ENCODE data around the gene ZCCHC13.
"Not testable (repeated sequence)": the region's sequence is repeated elsewhere in the genome, so short reads cannot be mapped to it uniquely, and the experiment has no call there.

Gene ZCCHC13

GRCh38 chrX:74304016-74304415, at the start of gene ZCCHC13:
Gene ZCCHC13, plus strand, starts transcription at chrX:74304180. Its CDS starts 87 bp downstream, at chrX:74304267.
- DNase-seq (ENCODE audit: low read depth in 2 of 2) = no peak

- not testable (repeated sequence) for DNase-seq (ENCODE audit: low read depth in 2 of 2)
Measured at GRCh38 chrX:74258111-74258510, 45.9 kb upstream of the ZCCHC13 start.

GRCh38 chrX:74259885-74260491, 44.0 kb upstream of the ZCCHC13 start:
- DNase-seq (ENCODE audit: low read depth in 2 of 2) = no peak

DNA sequence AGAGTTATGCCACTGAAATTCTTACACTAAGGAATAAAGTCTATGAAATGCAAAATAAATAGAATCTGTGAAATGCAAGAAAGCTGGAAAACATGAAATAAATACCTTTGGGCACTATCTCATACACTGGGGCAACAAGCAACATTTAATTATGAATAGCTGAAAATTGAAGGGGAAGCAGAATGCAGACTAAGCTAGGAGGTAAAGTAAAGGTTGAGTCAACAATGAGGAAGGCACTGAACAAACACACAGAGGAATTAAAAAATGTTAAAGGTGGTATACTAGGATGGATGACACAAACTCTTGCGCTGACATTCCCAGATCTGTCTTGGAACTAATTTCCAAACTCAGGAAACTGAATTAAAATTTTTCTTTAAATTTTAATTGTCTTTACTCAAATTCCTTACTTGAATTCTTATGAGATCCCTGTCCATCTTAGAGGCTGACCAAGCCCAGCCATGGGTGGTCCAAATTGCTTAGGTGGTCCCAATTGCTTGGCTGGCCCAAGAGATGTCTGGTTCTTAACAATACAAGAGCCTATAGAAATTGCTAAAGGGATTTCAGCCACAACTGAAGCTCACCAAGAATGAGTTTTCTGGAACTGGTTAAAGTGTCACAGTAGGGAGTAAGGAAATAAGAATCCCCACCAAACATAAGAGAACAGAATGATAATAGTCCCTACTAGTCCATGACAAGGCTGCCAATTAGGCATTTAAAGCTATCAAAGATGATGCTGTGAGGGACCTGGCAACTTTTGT, 41.3 kb upstream of the ZCCHC13 start:
- DNase-seq (ENCODE audit: low read depth in 2 of 2) = no peak

DNA sequence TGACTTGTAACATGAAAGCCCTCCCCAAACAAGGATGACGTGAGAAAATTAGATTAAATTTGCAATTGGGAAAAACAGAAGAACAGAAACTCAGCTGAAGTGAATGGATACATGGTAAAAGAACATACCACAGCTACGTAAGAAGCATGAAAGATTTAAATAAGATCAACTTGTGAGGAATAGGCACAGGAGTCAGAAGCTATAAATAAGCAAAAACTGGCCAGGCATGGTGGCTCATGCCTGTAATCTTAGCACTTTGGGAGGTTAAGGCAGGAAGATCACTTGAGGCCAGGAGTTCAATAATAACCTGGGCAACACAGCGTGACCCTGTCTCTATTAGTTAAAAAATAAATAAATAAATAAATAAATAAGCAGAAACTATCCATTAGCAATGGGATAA, 33.6 kb upstream of the ZCCHC13 start:
- no peak for DNase-seq (ENCODE audit: low read depth in 2 of 2)

DNA sequence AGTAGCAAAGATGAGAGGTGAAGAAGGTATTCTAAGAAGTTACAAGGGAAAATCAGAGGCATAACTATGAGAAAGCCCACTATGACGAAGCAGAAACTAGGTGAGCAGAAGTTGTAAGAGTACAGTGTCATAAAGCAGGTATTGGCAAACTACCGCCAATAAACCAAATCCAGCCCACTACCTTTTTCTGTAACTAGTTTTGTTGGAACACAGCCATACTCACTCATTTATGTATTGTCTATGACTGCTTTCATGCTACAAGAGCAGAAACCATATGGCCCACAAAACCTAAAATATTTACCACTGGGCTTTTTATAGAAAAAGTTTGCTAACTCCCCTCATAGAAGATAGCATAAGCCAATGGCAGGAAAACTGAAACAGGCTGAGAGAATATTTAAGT, 31.8 kb upstream of the ZCCHC13 start:
- DNase-seq (ENCODE audit: low read depth in 2 of 2) = no peak

DNA sequence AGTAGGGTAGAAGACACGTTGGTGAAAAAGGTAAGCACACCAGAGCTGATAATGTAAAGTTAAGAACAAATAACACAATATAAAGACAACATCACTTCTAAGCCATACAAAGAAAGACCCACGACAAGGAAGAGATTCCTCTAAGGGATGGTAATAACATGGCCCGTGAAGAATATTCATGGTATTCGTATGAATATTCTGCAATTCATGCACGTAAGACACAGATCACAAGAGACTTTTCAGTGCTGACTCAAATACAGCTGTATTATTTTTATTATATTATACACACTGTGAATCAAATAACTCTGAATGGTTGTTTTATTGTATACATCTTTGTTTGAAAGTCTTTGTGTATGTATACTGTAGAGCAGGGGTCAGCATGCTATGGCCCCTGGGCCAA, 29.5 kb upstream of the ZCCHC13 start:
- no peak for DNase-seq (ENCODE audit: low read depth in 2 of 2)

GRCh38 chrX:74277320-74277719, 26.7 kb upstream of the ZCCHC13 start:
- DNase-seq (ENCODE audit: low read depth in 2 of 2) = no peak

DNA sequence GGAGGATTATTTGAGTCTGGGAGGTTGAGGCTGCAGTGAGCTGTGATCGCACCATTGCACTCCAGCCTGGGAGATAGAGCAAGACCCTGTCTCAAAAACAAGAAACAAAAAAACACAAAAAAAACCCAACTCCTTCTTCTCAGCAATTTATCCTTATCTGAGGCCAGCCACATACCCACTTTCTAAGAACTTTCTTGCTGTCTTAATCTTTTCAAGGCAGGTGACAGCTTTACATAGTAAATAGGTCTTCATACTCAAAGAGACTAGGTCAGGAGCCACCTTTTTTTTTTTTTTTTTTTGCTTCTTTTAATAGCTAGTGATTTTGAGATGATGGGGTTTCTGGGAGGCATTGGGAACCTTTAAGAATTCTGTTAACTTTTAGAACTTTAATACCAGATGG, 26.1 kb upstream of the ZCCHC13 start:
- DNase-seq (ENCODE audit: low read depth in 2 of 2) = no peak

GRCh38 chrX:74280759-74281158, 23.2 kb upstream of the ZCCHC13 start:
- DNase-seq (ENCODE audit: low read depth in 2 of 2) = no peak

DNA sequence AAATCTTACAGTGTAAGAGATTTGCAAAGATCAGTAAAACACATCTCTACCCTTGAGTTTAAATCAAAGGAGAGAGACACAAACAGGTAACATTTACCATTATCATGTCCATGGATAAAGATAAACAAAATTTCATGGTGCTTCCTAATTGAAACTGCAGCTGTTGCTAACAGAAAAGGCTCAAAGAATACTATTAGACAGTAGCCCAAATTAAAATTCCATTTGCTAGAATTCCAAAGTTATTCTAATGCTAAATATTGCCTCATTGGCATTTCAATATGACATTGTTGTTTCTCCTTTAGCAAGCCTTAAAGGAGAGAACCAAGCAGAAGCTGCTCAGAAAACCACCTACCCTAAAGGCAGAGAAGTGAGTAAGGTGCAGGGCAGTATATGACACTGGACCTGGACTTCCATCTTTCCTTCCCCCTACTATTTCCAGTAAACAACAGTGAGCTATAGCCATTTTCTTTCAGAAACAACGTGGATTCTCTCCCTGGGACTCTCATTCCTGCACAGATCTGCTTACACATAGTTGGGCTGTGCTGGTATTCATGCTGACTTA, 19.5 kb upstream of the ZCCHC13 start:
- DNase-seq (ENCODE audit: low read depth in 2 of 2) = no peak

DNA sequence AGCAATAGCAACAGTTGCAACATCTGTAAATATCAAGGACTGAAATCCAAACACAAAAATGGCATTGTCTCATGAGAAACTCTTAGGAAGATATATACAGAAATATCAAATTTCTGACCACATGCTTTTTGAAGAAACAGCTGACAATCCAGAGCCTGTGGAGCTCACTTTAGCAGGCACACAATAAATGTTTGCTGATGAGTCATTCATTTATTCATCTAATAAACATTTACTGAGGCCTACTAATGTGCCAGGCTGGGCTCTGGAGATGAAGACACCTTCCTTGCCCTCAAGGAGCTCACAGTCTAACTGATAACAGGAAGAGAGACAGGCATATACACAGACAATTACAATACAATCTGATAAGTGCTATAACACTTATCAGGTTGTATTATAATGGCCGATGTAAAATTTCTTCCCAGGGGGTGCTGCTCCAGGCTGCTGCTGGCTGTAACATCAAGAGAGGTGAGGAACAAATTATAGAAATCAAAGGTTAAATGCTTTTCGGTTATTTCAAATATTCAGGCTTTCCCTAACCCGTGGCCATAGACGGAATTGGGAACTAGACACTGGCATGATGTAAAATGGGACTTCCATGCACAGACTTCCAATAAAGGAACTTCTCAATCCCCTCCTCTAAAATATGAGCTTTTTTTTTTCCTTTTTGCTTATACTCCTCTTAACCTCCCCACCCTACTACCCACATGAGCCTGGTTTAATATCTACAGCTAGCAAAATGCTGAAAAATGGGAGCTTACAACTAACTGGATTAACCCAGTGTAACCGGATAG, 16.8 kb upstream of the ZCCHC13 start:
- DNase-seq (ENCODE audit: low read depth in 2 of 2) = no peak

GRCh38 chrX:74291577-74291963, 12.4 kb upstream of the ZCCHC13 start:
- no peak for DNase-seq (ENCODE audit: low read depth in 2 of 2)

DNA sequence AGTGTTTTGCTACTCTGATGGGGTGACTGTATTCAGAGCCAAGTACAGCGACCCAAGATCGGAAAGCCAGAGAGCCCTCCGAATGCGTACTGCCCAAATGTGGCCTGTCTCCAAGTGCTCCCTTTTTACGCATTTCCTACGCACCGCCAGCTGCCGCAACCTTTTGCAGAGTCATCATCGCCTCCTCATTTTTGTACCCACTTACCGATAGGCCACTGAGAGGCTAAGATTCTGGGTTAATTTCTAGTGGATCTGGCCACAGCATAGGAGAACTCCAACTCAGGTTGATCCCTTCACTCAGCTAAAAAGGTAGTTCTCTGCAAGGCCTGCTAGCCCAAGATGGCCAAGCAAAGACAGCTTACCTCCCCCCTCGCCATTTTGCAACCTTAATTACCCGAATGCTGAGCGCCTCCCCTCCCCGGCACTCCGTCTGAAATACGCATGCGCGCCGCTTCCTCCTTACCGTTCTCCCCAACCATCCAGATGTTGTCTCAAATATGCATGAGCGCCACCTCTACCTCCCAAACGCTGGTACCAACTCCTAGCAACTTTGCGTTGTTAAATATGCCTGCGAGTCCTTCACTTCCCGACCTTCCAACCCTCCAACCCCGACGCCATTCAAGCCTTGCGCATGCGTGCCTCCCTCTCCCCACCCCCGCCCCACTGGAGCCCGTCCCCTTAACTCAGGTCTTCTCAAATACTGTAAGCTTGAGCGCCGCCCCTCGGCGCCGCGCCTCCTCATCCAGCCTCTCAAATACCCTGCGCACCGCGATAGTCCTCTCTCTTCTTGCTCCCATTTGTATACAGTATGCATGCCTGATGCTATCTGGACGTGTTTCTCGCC, 11.8 kb upstream of the ZCCHC13 start:
- peak; percentile 67 to 69 for DNase-seq (ENCODE audit: low read depth in 2 of 2)

- DNase-seq (ENCODE audit: low read depth in 2 of 2) = no peak
Measured at GRCh38 chrX:74292808-74293123, 11.2 kb upstream of the ZCCHC13 start.

DNA sequence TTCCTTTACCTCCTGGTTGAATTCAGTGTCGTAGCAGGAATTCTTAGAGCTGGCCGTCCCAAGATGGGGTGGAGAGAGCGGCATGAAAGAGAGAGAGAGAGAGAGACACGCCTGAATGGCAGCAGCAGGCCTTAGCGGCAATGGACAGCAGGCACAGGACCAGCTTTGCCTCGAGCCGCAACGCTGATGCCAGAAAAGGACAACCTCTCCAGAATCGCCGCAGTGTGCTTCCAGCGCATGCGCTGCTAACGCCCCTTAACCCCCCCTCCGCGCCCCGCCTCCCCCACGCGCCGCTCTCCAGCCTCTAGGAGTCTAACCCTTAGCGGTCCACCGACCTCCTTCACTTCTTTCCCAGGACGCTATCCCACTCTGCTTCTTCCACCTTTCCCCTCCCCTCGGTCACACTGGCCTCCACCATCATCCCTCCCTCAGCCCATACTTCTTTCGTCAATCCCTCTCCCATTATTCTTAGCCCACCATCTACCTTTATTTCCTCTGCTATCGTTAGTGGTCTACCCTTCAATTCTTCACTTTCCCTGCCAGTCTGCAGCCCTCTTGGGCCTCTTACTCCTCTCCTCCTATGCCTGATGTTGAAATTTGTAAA, 10.5 kb upstream of the ZCCHC13 start:
- DNase-seq (ENCODE audit: low read depth in 2 of 2) = peak; percentile 55 to 59

DNA sequence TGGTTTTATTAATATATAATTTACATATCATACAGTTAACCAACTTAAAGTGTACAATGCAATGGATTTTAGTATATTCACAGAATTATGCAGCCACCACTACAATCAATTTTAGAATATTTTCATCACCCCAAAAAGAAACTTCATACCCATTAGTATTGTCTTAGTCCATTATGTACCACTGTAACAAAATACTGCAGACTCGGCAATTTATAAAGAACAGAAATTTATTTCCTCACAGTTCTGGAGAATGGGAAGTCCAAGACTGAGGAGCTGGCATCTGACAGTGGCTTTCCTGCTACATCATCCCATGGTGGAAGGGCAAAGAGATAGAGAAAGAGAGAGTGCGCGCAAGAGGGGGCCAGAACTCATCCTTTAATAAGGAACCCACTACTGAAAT, 8.9 kb upstream of the ZCCHC13 start:
- no peak for DNase-seq (ENCODE audit: low read depth in 2 of 2)

DNA sequence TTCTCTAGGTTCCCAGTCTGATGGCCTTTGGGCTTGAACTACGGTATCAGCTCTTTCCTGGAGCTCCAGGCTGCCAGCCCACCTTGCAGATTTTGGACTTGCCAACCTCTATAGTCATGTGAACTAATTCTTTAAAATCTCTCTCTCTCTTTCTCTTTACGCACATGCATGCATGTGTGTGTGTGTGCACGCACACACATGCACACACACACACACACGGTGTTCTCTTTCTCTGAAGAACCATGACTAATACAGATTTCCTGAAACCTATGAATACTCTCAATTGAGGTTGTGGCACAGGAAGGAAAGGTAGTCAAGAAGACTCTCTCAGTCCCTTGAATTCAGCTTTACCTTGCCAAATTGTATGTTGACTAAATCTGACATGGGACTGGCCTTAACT, 6.2 kb upstream of the ZCCHC13 start:
- DNase-seq (ENCODE audit: low read depth in 2 of 2) = no peak

GRCh38 chrX:74300869-74301268, 3.1 kb upstream of the ZCCHC13 start:
- no peak for DNase-seq (ENCODE audit: low read depth in 2 of 2)

- no peak for DNase-seq (ENCODE audit: low read depth in 2 of 2)
Measured at GRCh38 chrX:74318672-74319071, 14.7 kb downstream of the ZCCHC13 start.

DNA sequence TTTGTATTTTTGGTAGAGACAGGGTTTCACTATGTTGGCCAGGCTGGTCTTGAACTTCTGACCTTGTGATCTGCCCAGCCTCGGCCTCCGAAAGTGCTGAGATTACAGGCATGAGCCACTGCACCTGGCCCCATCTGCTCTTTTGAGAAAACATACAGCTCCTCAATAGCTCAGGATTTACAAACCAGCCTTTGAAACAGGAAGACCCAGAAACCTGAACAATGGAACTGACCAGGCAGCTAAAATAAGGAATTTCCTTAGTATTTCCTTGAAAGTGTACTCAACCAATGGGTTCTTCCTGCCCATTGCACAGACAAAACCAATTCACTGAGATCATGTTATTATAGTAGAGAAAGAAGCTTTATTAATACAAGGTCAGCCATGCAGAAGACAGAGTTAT, 15.3 kb downstream of the ZCCHC13 start:
- not testable (repeated sequence) for DNase-seq (ENCODE audit: low read depth in 2 of 2)
